GM12878 (cell line): ENCODE data around the gene DHRS9.

ENCODE experiments used
- E2F8 ChIP-seq: fragments of 450-650 bp; IDR thresholded peaks from 2 replicates; pipeline ENCODE4 v1.6.1; 2018; ENCODE audit warnings: mild to moderate bottlenecking, low read depth, moderate library complexity; ENCODE audit not compliant: partially characterized antibody
- EZH2 ChIP-seq: IDR thresholded peaks from 2 replicates; pipeline ENCODE4 v1.6.1; 2012; ENCODE audit warnings: low read depth, mild to moderate bottlenecking, control low read depth, inconsistent platforms, low read length, borderline replicate concordance; ENCODE audit not compliant: control insufficient read depth
- FOXM1 ChIP-seq: IDR thresholded peaks from 2 replicates; pipeline ENCODE4 v1.6.1; 2012; ENCODE audit warnings: low read depth, mild to moderate bottlenecking, inconsistent platforms, low read length, moderate library complexity
- IKZF2 ChIP-seq, 2 experiments: fragments of 450-650 bp; IDR thresholded peaks; 2 replicates each; pipeline ENCODE4 v1.6.1; 2017; ENCODE audit warnings: mild to moderate bottlenecking in 2 of 2, moderate library complexity in 2 of 2
- NFIC ChIP-seq: IDR thresholded peaks from 2 replicates; pipeline ENCODE4 v1.6.1; 2012; ENCODE audit warnings: low read depth, mild to moderate bottlenecking, inconsistent platforms, low read length, moderate library complexity
- POLR2A ChIP-seq: IDR thresholded peaks from 2 replicates; pipeline ENCODE4 v1.6.1; 2011; ENCODE audit warnings: low read depth, mild to moderate bottlenecking, low read length
- RB1 ChIP-seq: fragments of 450-650 bp; formaldehyde crosslinking; IDR thresholded peaks from 2 replicates; pipeline ENCODE4 v1.6.1; 2017; ENCODE audit warnings: mild to moderate bottlenecking, borderline replicate concordance
- ZBTB33 ChIP-seq: fragments of 450-650 bp; IDR thresholded peaks from 2 replicates; pipeline ENCODE4 v1.6.1; 2017; ENCODE audit warnings: mild to moderate bottlenecking
- TF ChIP-seq, protein P1 (sequence below): IDR thresholded peaks from 2 replicates; pipeline ENCODE4 v1.6.1; 2012; ENCODE audit warnings: mild to moderate bottlenecking, low read depth, low read length
- TF ChIP-seq, protein P2 (sequence below), 3 experiments: IDR thresholded peaks in 2 of 3; conservative IDR thresholded peaks in 1 of 3; 2 replicates each; pipeline ENCODE4 v1.5.1; 2011; ENCODE audit warnings: low read depth in 3 of 3, low read length in 3 of 3, mild to moderate bottlenecking in 3 of 3, control low read depth in 2 of 3, moderate library complexity in 2 of 3, inconsistent platforms in 1 of 3, mixed read lengths in 1 of 3; ENCODE audit not compliant: control insufficient read depth in 2 of 3, insufficient read depth in 1 of 3; ENCODE audit errors: extremely low read depth in 1 of 3
- TF ChIP-seq, protein P3 (sequence below): fragments of 450-650 bp; formaldehyde crosslinking; IDR thresholded peaks from 2 replicates; pipeline ENCODE4 v1.4.0; 2020; ENCODE audit warnings: mild to moderate bottlenecking, moderate library complexity
- TF ChIP-seq, protein P4 (sequence below): fragments of 450-650 bp; IDR thresholded peaks from 2 replicates; pipeline ENCODE4 v1.6.1; 2014; ENCODE audit warnings: mild to moderate bottlenecking

DNA sequence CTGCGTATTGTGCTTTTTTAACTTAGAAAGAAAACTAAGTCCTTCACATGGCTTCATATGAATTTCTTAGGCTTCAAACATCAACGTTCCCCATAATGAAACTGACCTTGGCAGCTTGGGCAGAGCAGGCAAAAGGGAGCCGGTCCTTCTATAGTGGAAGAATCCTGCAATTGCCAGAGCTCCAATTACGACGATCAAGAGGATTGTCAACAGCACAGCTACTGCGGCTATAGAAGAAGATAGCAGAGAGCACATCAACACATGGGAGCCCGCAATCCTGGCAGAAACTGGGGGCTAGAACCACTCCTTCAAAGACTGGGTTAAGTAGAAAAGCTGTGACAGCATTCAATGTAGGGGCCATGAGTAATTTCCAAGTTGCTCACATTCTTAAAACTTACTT is 69.8 kb downstream of the DHRS9 start:
- TF ChIP-seq IKZF2 (IDR thresholded peaks at IDR 0.05) (no peak), EZH2 (no peak), FOXM1 (no peak), ZBTB33 (no peak), E2F8 (no peak), POLR2A (no peak), RB1 (no peak), NFIC (no peak)
- TF ChIP-seq, protein P1, sequence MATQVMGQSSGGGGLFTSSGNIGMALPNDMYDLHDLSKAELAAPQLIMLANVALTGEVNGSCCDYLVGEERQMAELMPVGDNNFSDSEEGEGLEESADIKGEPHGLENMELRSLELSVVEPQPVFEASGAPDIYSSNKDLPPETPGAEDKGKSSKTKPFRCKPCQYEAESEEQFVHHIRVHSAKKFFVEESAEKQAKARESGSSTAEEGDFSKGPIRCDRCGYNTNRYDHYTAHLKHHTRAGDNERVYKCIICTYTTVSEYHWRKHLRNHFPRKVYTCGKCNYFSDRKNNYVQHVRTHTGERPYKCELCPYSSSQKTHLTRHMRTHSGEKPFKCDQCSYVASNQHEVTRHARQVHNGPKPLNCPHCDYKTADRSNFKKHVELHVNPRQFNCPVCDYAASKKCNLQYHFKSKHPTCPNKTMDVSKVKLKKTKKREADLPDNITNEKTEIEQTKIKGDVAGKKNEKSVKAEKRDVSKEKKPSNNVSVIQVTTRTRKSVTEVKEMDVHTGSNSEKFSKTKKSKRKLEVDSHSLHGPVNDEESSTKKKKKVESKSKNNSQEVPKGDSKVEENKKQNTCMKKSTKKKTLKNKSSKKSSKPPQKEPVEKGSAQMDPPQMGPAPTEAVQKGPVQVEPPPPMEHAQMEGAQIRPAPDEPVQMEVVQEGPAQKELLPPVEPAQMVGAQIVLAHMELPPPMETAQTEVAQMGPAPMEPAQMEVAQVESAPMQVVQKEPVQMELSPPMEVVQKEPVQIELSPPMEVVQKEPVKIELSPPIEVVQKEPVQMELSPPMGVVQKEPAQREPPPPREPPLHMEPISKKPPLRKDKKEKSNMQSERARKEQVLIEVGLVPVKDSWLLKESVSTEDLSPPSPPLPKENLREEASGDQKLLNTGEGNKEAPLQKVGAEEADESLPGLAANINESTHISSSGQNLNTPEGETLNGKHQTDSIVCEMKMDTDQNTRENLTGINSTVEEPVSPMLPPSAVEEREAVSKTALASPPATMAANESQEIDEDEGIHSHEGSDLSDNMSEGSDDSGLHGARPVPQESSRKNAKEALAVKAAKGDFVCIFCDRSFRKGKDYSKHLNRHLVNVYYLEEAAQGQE, result no peak
- TF ChIP-seq, protein P2, sequence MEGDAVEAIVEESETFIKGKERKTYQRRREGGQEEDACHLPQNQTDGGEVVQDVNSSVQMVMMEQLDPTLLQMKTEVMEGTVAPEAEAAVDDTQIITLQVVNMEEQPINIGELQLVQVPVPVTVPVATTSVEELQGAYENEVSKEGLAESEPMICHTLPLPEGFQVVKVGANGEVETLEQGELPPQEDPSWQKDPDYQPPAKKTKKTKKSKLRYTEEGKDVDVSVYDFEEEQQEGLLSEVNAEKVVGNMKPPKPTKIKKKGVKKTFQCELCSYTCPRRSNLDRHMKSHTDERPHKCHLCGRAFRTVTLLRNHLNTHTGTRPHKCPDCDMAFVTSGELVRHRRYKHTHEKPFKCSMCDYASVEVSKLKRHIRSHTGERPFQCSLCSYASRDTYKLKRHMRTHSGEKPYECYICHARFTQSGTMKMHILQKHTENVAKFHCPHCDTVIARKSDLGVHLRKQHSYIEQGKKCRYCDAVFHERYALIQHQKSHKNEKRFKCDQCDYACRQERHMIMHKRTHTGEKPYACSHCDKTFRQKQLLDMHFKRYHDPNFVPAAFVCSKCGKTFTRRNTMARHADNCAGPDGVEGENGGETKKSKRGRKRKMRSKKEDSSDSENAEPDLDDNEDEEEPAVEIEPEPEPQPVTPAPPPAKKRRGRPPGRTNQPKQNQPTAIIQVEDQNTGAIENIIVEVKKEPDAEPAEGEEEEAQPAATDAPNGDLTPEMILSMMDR (IDR thresholded peaks at IDR 0.05 in 2 of 3, conservative IDR thresholded peaks at IDR 0.05 in 1 of 3; ENCODE audit: control insufficient read depth in 2 of 3, extremely low read depth in 1 of 3, insufficient read depth in 1 of 3, low read depth in 3 of 3, low read length in 3 of 3), result no peak
- TF ChIP-seq, protein P3, sequence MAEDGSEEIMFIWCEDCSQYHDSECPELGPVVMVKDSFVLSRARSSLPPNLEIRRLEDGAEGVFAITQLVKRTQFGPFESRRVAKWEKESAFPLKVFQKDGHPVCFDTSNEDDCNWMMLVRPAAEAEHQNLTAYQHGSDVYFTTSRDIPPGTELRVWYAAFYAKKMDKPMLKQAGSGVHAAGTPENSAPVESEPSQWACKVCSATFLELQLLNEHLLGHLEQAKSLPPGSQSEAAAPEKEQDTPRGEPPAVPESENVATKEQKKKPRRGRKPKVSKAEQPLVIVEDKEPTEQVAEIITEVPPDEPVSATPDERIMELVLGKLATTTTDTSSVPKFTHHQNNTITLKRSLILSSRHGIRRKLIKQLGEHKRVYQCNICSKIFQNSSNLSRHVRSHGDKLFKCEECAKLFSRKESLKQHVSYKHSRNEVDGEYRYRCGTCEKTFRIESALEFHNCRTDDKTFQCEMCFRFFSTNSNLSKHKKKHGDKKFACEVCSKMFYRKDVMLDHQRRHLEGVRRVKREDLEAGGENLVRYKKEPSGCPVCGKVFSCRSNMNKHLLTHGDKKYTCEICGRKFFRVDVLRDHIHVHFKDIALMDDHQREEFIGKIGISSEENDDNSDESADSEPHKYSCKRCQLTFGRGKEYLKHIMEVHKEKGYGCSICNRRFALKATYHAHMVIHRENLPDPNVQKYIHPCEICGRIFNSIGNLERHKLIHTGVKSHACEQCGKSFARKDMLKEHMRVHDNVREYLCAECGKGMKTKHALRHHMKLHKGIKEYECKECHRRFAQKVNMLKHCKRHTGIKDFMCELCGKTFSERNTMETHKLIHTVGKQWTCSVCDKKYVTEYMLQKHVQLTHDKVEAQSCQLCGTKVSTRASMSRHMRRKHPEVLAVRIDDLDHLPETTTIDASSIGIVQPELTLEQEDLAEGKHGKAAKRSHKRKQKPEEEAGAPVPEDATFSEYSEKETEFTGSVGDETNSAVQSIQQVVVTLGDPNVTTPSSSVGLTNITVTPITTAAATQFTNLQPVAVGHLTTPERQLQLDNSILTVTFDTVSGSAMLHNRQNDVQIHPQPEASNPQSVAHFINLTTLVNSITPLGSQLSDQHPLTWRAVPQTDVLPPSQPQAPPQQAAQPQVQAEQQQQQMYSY (CRISPR knock-in tag), result no peak
- TF ChIP-seq, protein P4, sequence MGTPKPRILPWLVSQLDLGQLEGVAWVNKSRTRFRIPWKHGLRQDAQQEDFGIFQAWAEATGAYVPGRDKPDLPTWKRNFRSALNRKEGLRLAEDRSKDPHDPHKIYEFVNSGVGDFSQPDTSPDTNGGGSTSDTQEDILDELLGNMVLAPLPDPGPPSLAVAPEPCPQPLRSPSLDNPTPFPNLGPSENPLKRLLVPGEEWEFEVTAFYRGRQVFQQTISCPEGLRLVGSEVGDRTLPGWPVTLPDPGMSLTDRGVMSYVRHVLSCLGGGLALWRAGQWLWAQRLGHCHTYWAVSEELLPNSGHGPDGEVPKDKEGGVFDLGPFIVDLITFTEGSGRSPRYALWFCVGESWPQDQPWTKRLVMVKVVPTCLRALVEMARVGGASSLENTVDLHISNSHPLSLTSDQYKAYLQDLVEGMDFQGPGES, result no peak
